ENCODE data around the gene EBNA1BP2. TPM values are rescaled to one million over a fixed set of nuclear protein-coding genes. Genes with fewer than 3 reads are reported as not detected.
"Not testable (repeated sequence)": the region's sequence is repeated elsewhere in the genome, so short reads cannot be mapped to it uniquely, and the experiment has no call there.

Gene EBNA1BP2
- total RNA-seq, 3 donors from 2014 or later, result 260 to 288 (median 265) TPM

GRCh38 chr1:43119928-43120586 lies 52.0 kb downstream of the EBNA1BP2 start:
- not testable (repeated sequence) for H3K9me3 Mint-ChIP-seq; ATAC-seq; H3K4me1 Mint-ChIP-seq (ENCODE audit: low read depth); H3K36me3 Mint-ChIP-seq (ENCODE audit: insufficient read depth); DNase-seq
- Mint-ChIP-seq H3K4me3 (peak overlapping the region; percentile 40), H3K27me3 (ENCODE audit: low read depth) (peaks cover 24% of the 10 kb centered on the region)

Other genes starting within 250 kb of the EBNA1BP2 start
- 100 to 1,000 TPM; 135 to 141 (median 140) TPM for gene SLC2A1, start 213.4 kb downstream of the EBNA1BP2 start, total RNA-seq
- gene CFAP57, start within 50 bp of the EBNA1BP2 start, total RNA-seq, result under 1 TPM in 2 of 3 donors, not detected in 1; 0.05 to 0.41 TPM
- not detected for gene TMEM125, start 97.7 kb upstream of the EBNA1BP2 start, total RNA-seq
- gene C1orf210, start 113.3 kb upstream of the EBNA1BP2 start, total RNA-seq, result not detected
- gene TIE1, start 128.7 kb upstream of the EBNA1BP2 start, total RNA-seq, result under 1 TPM; 0.18 to 0.27 (median 0.24) TPM
- not detected for gene MPL, start 165.5 kb upstream of the EBNA1BP2 start, total RNA-seq
- 10 to 100 TPM; 47.3 to 70.1 (median 60.3) TPM for gene CDC20, start 186.7 kb upstream of the EBNA1BP2 start, total RNA-seq
- 10 to 100 TPM; 91.4 to 99.8 (median 92.8) TPM for gene ELOVL1, start 195.7 kb upstream of the EBNA1BP2 start, total RNA-seq
- 10 to 100 TPM; 49.8 to 59.1 (median 50.4) TPM for gene MED8, start 217.5 kb upstream of the EBNA1BP2 start, total RNA-seq
- gene SZT2, start 217.6 kb upstream of the EBNA1BP2 start, total RNA-seq, result 10 to 100 TPM; 37.1 to 44.2 (median 39.5) TPM

Measured in activated T-cell treated with anti-CD3 and anti-CD28 coated beads, Interleukin-2, amount 50 U/mL, for 4 hours (primary cell).